HL-60 (cell line): ENCODE measurements around the gene DCAF10.
"Not testable (repeated sequence)": the region's sequence is repeated elsewhere in the genome, so short reads cannot be mapped to it uniquely, and the experiment has no call there.

Source experiments
- DNase-seq, 2 experiments: peaks; one replicate each; pipeline ENCODE4 v3.0.0-alpha.2; 2010 to 2020; ENCODE audit warnings: low read depth in 1 of 2, low spot score in 1 of 2
- H3K27ac ChIP-seq: fragments of 250-450 bp; sonication (Bioruptor Pico); replicated peaks from 2 replicates; pipeline ENCODE4 v1.5.1; 2020; ENCODE audit warnings: mild to moderate bottlenecking, moderate library complexity
- H3K27me3 ChIP-seq: fragments of 250-450 bp; sonication (Bioruptor Pico); 2 replicates; pipeline ENCODE4 v1.5.1; 2021; ENCODE audit warnings: mild to moderate bottlenecking, moderate library complexity; ENCODE audit not compliant: insufficient read depth, poor library complexity, severe bottlenecking
- H3K4me3 ChIP-seq: replicated peaks from 2 replicates; pipeline ENCODE4 v1.5.1; 2011; ENCODE audit warnings: mild to moderate bottlenecking, control low read depth, low read length; ENCODE audit not compliant: insufficient read depth
- GABPA ChIP-seq: IDR thresholded peaks from 2 replicates; pipeline ENCODE4 v1.6.1; 2012; ENCODE audit warnings: low read depth
- POLR2AphosphoS5 ChIP-seq: IDR thresholded peaks from 2 replicates; pipeline ENCODE4 v1.6.1; 2012; ENCODE audit warnings: low read depth
- SPI1 ChIP-seq: IDR thresholded peaks from 2 replicates; pipeline ENCODE4 v1.6.1; 2012; ENCODE audit warnings: low read depth, mild to moderate bottlenecking, borderline replicate concordance
- TF ChIP-seq, protein P1 (sequence below): IDR thresholded peaks from 2 replicates; pipeline ENCODE4 v1.6.1; 2012; ENCODE audit warnings: low read depth; ENCODE audit not compliant: insufficient replicate concordance
- TF ChIP-seq, protein P2 (sequence below): IDR thresholded peaks from one replicate; pipeline ENCODE4 v1.5.1; 2011; ENCODE audit warnings: low read length, control low read depth, inconsistent platforms; ENCODE audit not compliant: insufficient read depth

The DCAF10 gene

DNA sequence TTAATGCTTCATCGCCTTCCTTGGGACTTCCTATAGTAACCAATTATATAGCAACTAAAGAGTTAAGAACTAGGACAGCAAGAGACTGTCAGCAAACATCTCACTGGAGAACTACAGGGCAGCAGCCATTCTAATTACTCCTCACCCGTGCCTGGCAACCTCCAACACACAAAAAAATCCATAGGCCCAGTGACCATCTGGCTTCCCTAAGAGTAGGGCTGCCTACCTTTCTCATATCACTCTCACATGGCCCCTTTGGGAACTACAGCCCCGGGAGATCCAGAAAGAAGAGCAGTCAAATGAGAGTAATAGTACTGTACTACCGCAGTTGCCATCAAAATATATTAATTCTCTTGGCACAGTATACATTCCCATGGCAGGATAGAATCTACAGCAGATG, 5.7 kb downstream of the DCAF10 start:
- TF ChIP-seq, protein P1, sequence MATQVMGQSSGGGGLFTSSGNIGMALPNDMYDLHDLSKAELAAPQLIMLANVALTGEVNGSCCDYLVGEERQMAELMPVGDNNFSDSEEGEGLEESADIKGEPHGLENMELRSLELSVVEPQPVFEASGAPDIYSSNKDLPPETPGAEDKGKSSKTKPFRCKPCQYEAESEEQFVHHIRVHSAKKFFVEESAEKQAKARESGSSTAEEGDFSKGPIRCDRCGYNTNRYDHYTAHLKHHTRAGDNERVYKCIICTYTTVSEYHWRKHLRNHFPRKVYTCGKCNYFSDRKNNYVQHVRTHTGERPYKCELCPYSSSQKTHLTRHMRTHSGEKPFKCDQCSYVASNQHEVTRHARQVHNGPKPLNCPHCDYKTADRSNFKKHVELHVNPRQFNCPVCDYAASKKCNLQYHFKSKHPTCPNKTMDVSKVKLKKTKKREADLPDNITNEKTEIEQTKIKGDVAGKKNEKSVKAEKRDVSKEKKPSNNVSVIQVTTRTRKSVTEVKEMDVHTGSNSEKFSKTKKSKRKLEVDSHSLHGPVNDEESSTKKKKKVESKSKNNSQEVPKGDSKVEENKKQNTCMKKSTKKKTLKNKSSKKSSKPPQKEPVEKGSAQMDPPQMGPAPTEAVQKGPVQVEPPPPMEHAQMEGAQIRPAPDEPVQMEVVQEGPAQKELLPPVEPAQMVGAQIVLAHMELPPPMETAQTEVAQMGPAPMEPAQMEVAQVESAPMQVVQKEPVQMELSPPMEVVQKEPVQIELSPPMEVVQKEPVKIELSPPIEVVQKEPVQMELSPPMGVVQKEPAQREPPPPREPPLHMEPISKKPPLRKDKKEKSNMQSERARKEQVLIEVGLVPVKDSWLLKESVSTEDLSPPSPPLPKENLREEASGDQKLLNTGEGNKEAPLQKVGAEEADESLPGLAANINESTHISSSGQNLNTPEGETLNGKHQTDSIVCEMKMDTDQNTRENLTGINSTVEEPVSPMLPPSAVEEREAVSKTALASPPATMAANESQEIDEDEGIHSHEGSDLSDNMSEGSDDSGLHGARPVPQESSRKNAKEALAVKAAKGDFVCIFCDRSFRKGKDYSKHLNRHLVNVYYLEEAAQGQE, result no peak
- TF ChIP-seq, protein P2, sequence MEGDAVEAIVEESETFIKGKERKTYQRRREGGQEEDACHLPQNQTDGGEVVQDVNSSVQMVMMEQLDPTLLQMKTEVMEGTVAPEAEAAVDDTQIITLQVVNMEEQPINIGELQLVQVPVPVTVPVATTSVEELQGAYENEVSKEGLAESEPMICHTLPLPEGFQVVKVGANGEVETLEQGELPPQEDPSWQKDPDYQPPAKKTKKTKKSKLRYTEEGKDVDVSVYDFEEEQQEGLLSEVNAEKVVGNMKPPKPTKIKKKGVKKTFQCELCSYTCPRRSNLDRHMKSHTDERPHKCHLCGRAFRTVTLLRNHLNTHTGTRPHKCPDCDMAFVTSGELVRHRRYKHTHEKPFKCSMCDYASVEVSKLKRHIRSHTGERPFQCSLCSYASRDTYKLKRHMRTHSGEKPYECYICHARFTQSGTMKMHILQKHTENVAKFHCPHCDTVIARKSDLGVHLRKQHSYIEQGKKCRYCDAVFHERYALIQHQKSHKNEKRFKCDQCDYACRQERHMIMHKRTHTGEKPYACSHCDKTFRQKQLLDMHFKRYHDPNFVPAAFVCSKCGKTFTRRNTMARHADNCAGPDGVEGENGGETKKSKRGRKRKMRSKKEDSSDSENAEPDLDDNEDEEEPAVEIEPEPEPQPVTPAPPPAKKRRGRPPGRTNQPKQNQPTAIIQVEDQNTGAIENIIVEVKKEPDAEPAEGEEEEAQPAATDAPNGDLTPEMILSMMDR, result no peak
- TF ChIP-seq GABPA (no peak), SPI1 (no peak), POLR2AphosphoS5 (no peak)
- H3K4me3 ChIP-seq, result no peak overlapping the region

DNA sequence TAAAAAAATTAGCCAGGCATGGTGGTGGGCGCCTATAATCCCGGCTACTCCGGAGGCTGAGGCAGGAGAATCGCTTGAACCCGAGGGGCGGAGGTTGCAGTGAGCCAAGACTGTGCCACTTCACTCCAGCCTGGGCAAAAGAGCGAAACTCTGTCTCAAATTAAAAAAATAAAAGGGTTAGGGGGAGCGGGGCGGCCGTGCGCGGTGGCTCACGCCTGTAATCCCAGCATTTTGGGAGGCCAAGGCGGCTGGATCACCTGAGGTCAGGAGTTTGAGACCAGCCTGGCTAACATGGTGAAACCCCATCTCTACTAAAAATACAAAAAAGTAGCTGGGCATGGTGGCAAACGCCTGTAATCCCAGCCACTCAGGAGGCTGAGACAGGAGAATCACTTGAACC, 9.1 kb downstream of the DCAF10 start:
- not testable (repeated sequence) for DNase-seq, H3K27ac ChIP-seq, H3K27me3 ChIP-seq, H3K4me3 ChIP-seq

More for the DNA sequence above, 5.7 kb downstream of the DCAF10 start:
- no peak for DNase-seq
- Histone ChIP-seq H3K27ac (no peak overlapping the region), H3K27me3 (no peaks in the 10 kb centered on the region)

DNA sequence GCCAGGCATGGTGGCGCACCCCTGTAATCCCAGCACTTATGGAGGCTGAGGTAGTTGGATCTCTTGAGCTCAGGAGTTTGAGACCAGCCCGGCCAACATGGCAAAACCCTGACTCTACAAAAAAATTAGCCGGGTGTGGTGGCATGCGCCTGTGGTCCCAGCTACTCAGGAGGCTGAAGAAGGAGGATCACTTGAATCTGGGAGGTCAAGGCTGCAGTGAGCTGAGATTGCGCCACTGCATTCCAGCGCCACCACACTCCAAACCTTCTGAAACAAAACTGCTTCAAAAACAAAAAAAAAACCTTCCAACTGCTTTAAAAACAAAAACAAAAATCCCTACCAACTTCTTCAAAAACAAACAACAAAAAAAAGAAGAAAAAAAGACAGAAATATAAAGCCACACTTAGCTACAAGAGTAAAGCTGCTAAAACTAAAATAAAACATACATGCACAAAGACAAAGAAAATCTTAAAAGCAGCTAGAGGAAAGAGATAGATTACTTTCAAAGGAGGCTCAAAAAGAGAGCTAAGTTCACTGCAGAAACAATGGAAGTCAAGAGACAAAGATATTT, 11.4 kb downstream of the DCAF10 start:
- no peak for DNase-seq
- TF ChIP-seq POLR2AphosphoS5 (no peak), SPI1 (no peak), GABPA (no peak)
- TF ChIP-seq, protein P2, result no peak
- TF ChIP-seq, protein P1, result no peak
- H3K27ac ChIP-seq, result peak overlapping the region; percentile 45
- no peak overlapping the region for H3K4me3 ChIP-seq
- H3K27me3 ChIP-seq, result no peaks in the 10 kb centered on the region

DNA sequence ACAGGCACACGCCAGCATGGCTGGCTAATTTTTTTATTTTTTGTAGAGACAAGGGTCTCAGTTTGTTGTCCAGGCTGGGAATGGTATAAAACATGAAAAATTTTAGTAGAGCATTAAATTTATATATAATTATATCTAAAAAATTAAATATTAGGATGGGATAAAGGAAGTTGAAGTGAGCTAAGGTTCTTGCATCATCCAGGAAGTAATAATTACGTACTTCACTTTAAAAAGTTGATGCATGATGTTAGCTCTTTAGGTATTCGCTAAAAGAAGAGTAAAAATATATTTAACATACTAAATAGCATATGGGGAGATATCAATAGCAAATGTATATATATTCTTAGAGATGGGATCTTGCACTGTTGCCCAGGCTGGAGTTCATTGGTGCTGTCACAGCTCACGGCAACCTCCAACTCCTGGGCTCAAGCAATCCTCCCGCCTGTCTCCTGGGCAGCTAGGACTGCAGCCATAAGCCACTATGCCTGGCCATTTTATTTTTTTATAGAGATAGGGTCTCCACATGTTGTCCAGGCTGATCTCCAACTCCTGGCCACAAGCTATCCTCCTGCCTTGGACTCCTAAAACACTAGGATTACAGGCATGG, 12.3 kb downstream of the DCAF10 start:
- H3K27ac ChIP-seq, result peak overlapping the region; percentile 45
- TF ChIP-seq, protein P2, result no peak
- TF ChIP-seq SPI1 (no peak), GABPA (no peak)

More for the DNA sequence above, 12.3 kb downstream of the DCAF10 start:
- no peak for DNase-seq
- H3K27me3 ChIP-seq, result no peaks in the 10 kb centered on the region
- no peak overlapping the region for H3K4me3 ChIP-seq
